ENCODE results near the gene PDE11A. TPM values are rescaled to one million over a fixed set of nuclear protein-coding genes. Genes with fewer than 3 reads are reported as not detected.

The PDE11A gene
- total and polyA plus RNA-seq, 2 of the 13 experiments (the other 11 are each of a cell fraction or from before 2014, with no cell fraction given): 1.2 to 1.7 TPM

GRCh38 chr2:177625744-177626650 lies 446.6 kb downstream of the PDE11A start:
- ATAC-seq (no peak), DNase-seq (ENCODE audit: low spot score) (no peak), FAIRE-seq (no peak)
- in situ Hi-C loops (cut with HindIII; ENCODE audit: extremely low pct_ligation_motif_present, low pct_unique_long_range_greater_than_20kb): no loop called here
- Histone ChIP-seq H3K9me3 (ENCODE audit: low read length) (no peaks in the 10 kb centered on the region), H3K27me3 (ENCODE audit: control insufficient read depth in 1 of 2, insufficient read depth in 2 of 2, low read length in 2 of 2) (no peaks in the 10 kb centered on the region), H3K9ac (ENCODE audit: insufficient read depth, low read depth, low read length) (no peak overlapping the region), H3K79me2 (ENCODE audit: insufficient read depth, low read length) (no peaks in the 10 kb centered on the region), H3K27ac (ENCODE audit: extremely low read length, insufficient read depth, low read length) (no peak overlapping the region), H3K4me2 (ENCODE audit: low read depth, low read length) (no peak overlapping the region), H3K36me3 (replicated peaks in 1 of 2; ENCODE audit: control insufficient read depth in 1 of 2, insufficient read depth in 2 of 2, low read length in 2 of 2) (no peaks in the 10 kb centered on the region), H3K4me3 (replicated peaks in 1 of 3; ENCODE audit: insufficient read depth in 1 of 3, low read depth in 2 of 3, low read length in 3 of 3) (no peak overlapping the region), H4K20me1 (ENCODE audit: insufficient read depth, low read length) (no peaks in the 10 kb centered on the region), H3K4me1 (ENCODE audit: insufficient read depth, low read length) (peaks cover 17% of the 10 kb centered on the region), H2AFZ (ENCODE audit: low read length) (no peak overlapping the region)
- BruUV-seq (replicated peaks): no TSS peak
- ChIA-PET CTCF (ENCODE audit: low intra/inter-chr PET ratio, low total read pairs) (no interaction called here), POLR2A (no interaction called here)
- WGBS (ENCODE audit: low lambda C conversion rate): 65% methylated on average over 10 of the region's 10 CpGs
- no peak for TF ChIP-seq ZFP36L1 (CRISPR knock-in tag; IDR thresholded peaks at IDR 0.05)
- peak; percentile 23; the same call in 1 of the 2 replicates for TF ChIP-seq RFX1 (IDR thresholded peaks at IDR 0.05)
- peak; percentile 41 to 42; a peak in 3 of 4 replicates for TF ChIP-seq MAFK (conservative IDR thresholded peaks at IDR 0.05 in 1 of 2, IDR thresholded peaks at IDR 0.05 in 1 of 2; ENCODE audit: low read length in 2 of 2)
- intact Hi-C loops (cut with micrococcal nuclease; ENCODE audit: unreplicated experiment): no loop called here

- H3K4me1 ChIP-seq (ENCODE audit: insufficient read depth, low read length): peaks cover 29% of the 10 kb centered on the region
- H3K79me2 ChIP-seq (ENCODE audit: insufficient read depth, low read length): no peaks in the 10 kb centered on the region
- no peaks in the 10 kb centered on the region for H3K9me3 ChIP-seq (ENCODE audit: low read length)
- FAIRE-seq (no peak), DNase-seq (ENCODE audit: low spot score) (peak; percentile 30), ATAC-seq (peak; percentile 51)
- ChIA-PET CTCF (ENCODE audit: low intra/inter-chr PET ratio, low total read pairs) (interaction anchor here (0.6 to 1.0 kb wide), 2 partner anchors 102 to 108 kb away, joined by 3 read pairs; no protein-coding TSS in a partner anchor), POLR2A (no interaction called here)
- H3K4me3 ChIP-seq (replicated peaks in 1 of 3; ENCODE audit: insufficient read depth in 1 of 3, low read depth in 2 of 3, low read length in 3 of 3): no peak overlapping the region
- in situ Hi-C loops (cut with HindIII; ENCODE audit: extremely low pct_ligation_motif_present, low pct_unique_long_range_greater_than_20kb): loop anchor here (5.0 kb wide), 1 partner anchor 100 kb away; no protein-coding TSS in a partner anchor
- BruUV-seq (replicated peaks): no TSS peak
- H3K36me3 ChIP-seq (replicated peaks in 1 of 2; ENCODE audit: control insufficient read depth in 1 of 2, insufficient read depth in 2 of 2, low read length in 2 of 2): no peaks in the 10 kb centered on the region
- no peak overlapping the region for H3K27ac ChIP-seq (ENCODE audit: extremely low read length, insufficient read depth, low read length)
- H4K20me1 ChIP-seq (ENCODE audit: insufficient read depth, low read length): no peaks in the 10 kb centered on the region
- H3K9ac ChIP-seq (ENCODE audit: insufficient read depth, low read depth, low read length): no peak overlapping the region
- intact Hi-C loops (cut with micrococcal nuclease; ENCODE audit: unreplicated experiment): loop anchor here (1.0 kb wide), 1 partner anchor 102 kb away; no protein-coding TSS in a partner anchor
- no peaks in the 10 kb centered on the region; a peak in 1 of 5 replicates for H3K27me3 ChIP-seq (ENCODE audit: control insufficient read depth in 1 of 2, insufficient read depth in 2 of 2, low read length in 2 of 2)
- H2AFZ ChIP-seq (ENCODE audit: low read length): no peak overlapping the region
- WGBS (ENCODE audit: low lambda C conversion rate): 34% methylated on average over 4 of the region's 4 CpGs
- H3K4me2 ChIP-seq (ENCODE audit: low read depth, low read length): peak overlapping the region; percentile 12; the same call in 1 of the 2 replicates
- TF ChIP-seq CTCF (CRISPR knock-in tag; IDR thresholded peaks at IDR 0.05) (peak; percentile 74), ZNF563 (CRISPR knock-in tag; IDR thresholded peaks at IDR 0.05) (no peak), STAG1 (CRISPR knock-in tag; IDR thresholded peaks at IDR 0.05) (peak; percentile 53), THAP11 (CRISPR knock-in tag; IDR thresholded peaks at IDR 0.05) (peak; percentile 24; the same call in 1 of the 2 replicates), SOX13 (IDR thresholded peaks at IDR 0.05) (no peak), SOX13 (CRISPR knock-in tag; conservative IDR thresholded peaks at IDR 0.05 in 1 of 2, IDR thresholded peaks at IDR 0.05 in 1 of 2) (no peak), CEBPG (CRISPR knock-in tag; IDR thresholded peaks at IDR 0.05) (peak; percentile 46; the same call in 1 of the 2 replicates), GATAD2A (CRISPR knock-in tag; IDR thresholded peaks at IDR 0.05) (no peak), BCL3 (CRISPR knock-in tag; IDR thresholded peaks at IDR 0.05) (no peak), TBX3 (IDR thresholded peaks at IDR 0.05; ENCODE audit: borderline replicate concordance) (no peak), REXO4 (CRISPR knock-in tag; IDR thresholded peaks at IDR 0.05; ENCODE audit: borderline replicate concordance) (no peak), SMC3 (IDR thresholded peaks at IDR 0.05; ENCODE audit: low read length) (peak; percentile 59; the same call in 1 of the 2 replicates), ZKSCAN1 (IDR thresholded peaks at IDR 0.05; ENCODE audit: low read length) (no peak)
Observed at GRCh38 chr2:177622521-177622920, 450.1 kb downstream of the PDE11A start.
